ENCODE results near the gene COL7A1.

COL7A1 gene

GRCh38 chr3:48637305-48637704 is 42.2 kb upstream of the COL7A1 start:
- Histone ChIP-seq H3K36me3 (ENCODE audit: control insufficient read depth in 1 of 2, insufficient read depth in 2 of 2, low read depth in 1 of 2, low read length in 2 of 2) (peaks cover 15 to 35% of the 10 kb centered on the region in 2 experiments), H3K14ac (ENCODE audit: low read length in 2 of 2) (no peak overlapping the region)
- 66% methylated on average over 6 of the region's 6 CpGs for WGBS

GRCh38 chr3:48636149-48636655 is 41.1 kb upstream of the COL7A1 start:
- H3K18ac ChIP-seq (ENCODE audit: low read depth in 1 of 2, low read length in 2 of 2) = peak overlapping the region; percentile 70 to 92
- peaks cover 24% of the 10 kb centered on the region for H3K4me1 ChIP-seq (ENCODE audit: control insufficient read depth, insufficient read depth, low read depth, low read length)
- no peak overlapping the region for H2AK5ac ChIP-seq (ENCODE audit: low read length, severe bottlenecking)
- peak overlapping the region; percentile 44 for H2BK15ac ChIP-seq (ENCODE audit: low read depth, poor library complexity, severe bottlenecking)
- no peak overlapping the region for H2BK5ac ChIP-seq (ENCODE audit: low read depth, low read length, poor library complexity, severe bottlenecking)
- H3K9me3 ChIP-seq (ENCODE audit: control insufficient read depth, low read length) = no peaks in the 10 kb centered on the region
- peak overlapping the region; percentile 18 for H2AFZ ChIP-seq (ENCODE audit: low read depth, low read length)
- H3K4ac ChIP-seq (ENCODE audit: low read depth in 1 of 2, low read length in 2 of 2) = peak overlapping the region; percentile 28 to 86
- 14% methylated on average over 6 of the region's 10 CpGs for WGBS
- peak overlapping the region in 1 of 2 experiments; percentile 81 for H3K23ac ChIP-seq (ENCODE audit: low read length in 2 of 2)
- peak overlapping the region; percentile 23 to 40 for H2BK12ac ChIP-seq (ENCODE audit: low read length in 2 of 2)
- H3K79me1 ChIP-seq (replicated peaks; ENCODE audit: low read length, poor library complexity, severe bottlenecking) = peaks cover 37% of the 10 kb centered on the region
- H3K27ac ChIP-seq (ENCODE audit: low read length, poor library complexity, severe bottlenecking) = peak overlapping the region; percentile 73
- H3K14ac ChIP-seq (ENCODE audit: low read length in 2 of 2) = peak overlapping the region in 1 of 2 experiments; percentile 53
- H3K27me3 ChIP-seq (ENCODE audit: control insufficient read depth in 1 of 2, insufficient read depth in 1 of 2, low read length in 2 of 2) = peaks cover 0 to 5% of the 10 kb centered on the region in 2 experiments
- H3K4me2 ChIP-seq (ENCODE audit: low read length, poor library complexity, severe bottlenecking) = peak overlapping the region; percentile 90
- H4K8ac ChIP-seq (ENCODE audit: low read length) = peak overlapping the region; percentile 76
- DNase-seq = peak; percentile 29
- H2BK120ac ChIP-seq (ENCODE audit: low read depth, low read length) = no peak overlapping the region
- H4K91ac ChIP-seq (ENCODE audit: low read length) = peak overlapping the region; percentile 56
- peak overlapping the region; percentile 92 for H3K9ac ChIP-seq (ENCODE audit: low read length)
- peak overlapping the region; percentile 67 to 93 for H3K4me3 ChIP-seq (ENCODE audit: insufficient read depth in 1 of 2, low read depth in 1 of 2, low read length in 2 of 2)
- peaks cover 24 to 44% of the 10 kb centered on the region in 2 experiments for H3K36me3 ChIP-seq (ENCODE audit: control insufficient read depth in 1 of 2, insufficient read depth in 2 of 2, low read depth in 1 of 2, low read length in 2 of 2)

More at GRCh38 chr3:48637305-48637704, 42.2 kb upstream of the COL7A1 start:
- H2BK5ac ChIP-seq (ENCODE audit: low read depth, low read length, poor library complexity, severe bottlenecking) = no peak overlapping the region
- H3K9ac ChIP-seq (ENCODE audit: low read length) = peak overlapping the region; percentile 92
- H3K4me2 ChIP-seq (ENCODE audit: low read length, poor library complexity, severe bottlenecking) = no peak overlapping the region
- peak overlapping the region in 1 of 2 experiments; percentile 74 for H3K23ac ChIP-seq (ENCODE audit: low read length in 2 of 2)
- no peak overlapping the region for H2AFZ ChIP-seq (ENCODE audit: low read depth, low read length)
- no peak overlapping the region for H3K4me3 ChIP-seq (ENCODE audit: insufficient read depth in 1 of 2, low read depth in 1 of 2, low read length in 2 of 2)
- H3K27me3 ChIP-seq (ENCODE audit: control insufficient read depth in 1 of 2, insufficient read depth in 1 of 2, low read length in 2 of 2) = peaks cover 0 to 10% of the 10 kb centered on the region in 2 experiments
- no peak overlapping the region for H2BK15ac ChIP-seq (ENCODE audit: low read depth, poor library complexity, severe bottlenecking)
- no peak overlapping the region for H4K91ac ChIP-seq (ENCODE audit: low read length)
- peaks cover 21% of the 10 kb centered on the region for H3K4me1 ChIP-seq (ENCODE audit: control insufficient read depth, insufficient read depth, low read depth, low read length)
- no peak overlapping the region for H2BK120ac ChIP-seq (ENCODE audit: low read depth, low read length)
- peak overlapping the region; percentile 19 for H4K8ac ChIP-seq (ENCODE audit: low read length)
- H3K18ac ChIP-seq (ENCODE audit: low read depth in 1 of 2, low read length in 2 of 2) = no peak overlapping the region
- no peak overlapping the region for H2BK12ac ChIP-seq (ENCODE audit: low read length in 2 of 2)
- H3K9me3 ChIP-seq (ENCODE audit: control insufficient read depth, low read length) = no peaks in the 10 kb centered on the region
- no peak overlapping the region for H3K4ac ChIP-seq (ENCODE audit: low read depth in 1 of 2, low read length in 2 of 2)
- no peak overlapping the region for H2AK5ac ChIP-seq (ENCODE audit: low read length, severe bottlenecking)
- no peak for DNase-seq
- no peak overlapping the region for H3K27ac ChIP-seq (ENCODE audit: low read length, poor library complexity, severe bottlenecking)
- peaks cover 27% of the 10 kb centered on the region for H3K79me1 ChIP-seq (replicated peaks; ENCODE audit: low read length, poor library complexity, severe bottlenecking)

- Histone ChIP-seq H3K4me2 (ENCODE audit: low read length, poor library complexity, severe bottlenecking) (peak within 1 kb of the TSS; percentile 90), H3K23ac (ENCODE audit: low read length in 2 of 2) (peak within 1 kb of the TSS in 1 of 2 experiments; percentile 95), H3K9me3 (ENCODE audit: control insufficient read depth, low read length) (no peaks in the 10 kb centered on the region), H3K14ac (ENCODE audit: low read length in 2 of 2) (peak within 1 kb of the TSS in 1 of 2 experiments; percentile 99), H3K36me3 (ENCODE audit: control insufficient read depth in 1 of 2, insufficient read depth in 2 of 2, low read depth in 1 of 2, low read length in 2 of 2) (peaks cover 31 to 48% of the 10 kb centered on the region in 2 experiments), H3K27ac (ENCODE audit: low read length, poor library complexity, severe bottlenecking) (peak within 1 kb of the TSS; percentile 73), H4K8ac (ENCODE audit: low read length) (peak within 1 kb of the TSS; percentile 76), H2AK5ac (ENCODE audit: low read length, severe bottlenecking) (peak within 1 kb of the TSS; percentile 24), H3K27me3 (ENCODE audit: control insufficient read depth in 1 of 2, insufficient read depth in 1 of 2, low read length in 2 of 2) (peaks cover 0 to 3% of the 10 kb centered on the region in 2 experiments), H3K4ac (ENCODE audit: low read depth in 1 of 2, low read length in 2 of 2) (peak within 1 kb of the TSS; percentile 51 to 90), H2BK12ac (ENCODE audit: low read length in 2 of 2) (peak within 1 kb of the TSS in 1 of 2 experiments; percentile 86), H3K18ac (ENCODE audit: low read depth in 1 of 2, low read length in 2 of 2) (peak within 1 kb of the TSS; percentile 91 to 97), H2BK5ac (ENCODE audit: low read depth, low read length, poor library complexity, severe bottlenecking) (peak within 1 kb of the TSS; percentile 58), H3K4me3 (ENCODE audit: insufficient read depth in 1 of 2, low read depth in 1 of 2, low read length in 2 of 2) (peak within 1 kb of the TSS; percentile 87 to 93), H3K9ac (ENCODE audit: low read length) (peak within 1 kb of the TSS; percentile 92), H4K91ac (ENCODE audit: low read length) (peak within 1 kb of the TSS; percentile 78), H2AFZ (ENCODE audit: low read depth, low read length) (peak within 1 kb of the TSS; percentile 72), H3K4me1 (ENCODE audit: control insufficient read depth, insufficient read depth, low read depth, low read length) (peaks cover 24% of the 10 kb centered on the region), H2BK15ac (ENCODE audit: low read depth, poor library complexity, severe bottlenecking) (peak within 1 kb of the TSS; percentile 74), H2BK120ac (ENCODE audit: low read depth, low read length) (peak within 1 kb of the TSS; percentile 7), H3K79me1 (replicated peaks; ENCODE audit: low read length, poor library complexity, severe bottlenecking) (peaks cover 41% of the 10 kb centered on the region)
- peak; percentile 98 for DNase-seq
- WGBS = under 1% methylated on average over 57 of the region's 68 CpGs
These were observed 40.3 kb upstream of the COL7A1 start, which contains the start of gene SLC26A6 for GRCh38 chr3:48635222-48636021. Gene SLC26A6 (minus strand): TSS chr3:48635461. CDS start chr3:48635393, 68 bp downstream.
